Measurements from ENCODE around the gene NRCAM. TPM values are rescaled to one million over a fixed set of nuclear protein-coding genes. Genes with fewer than 3 reads are reported as not detected.

The NRCAM gene
- total and polyA plus RNA-seq, 10 of the 15 experiments (the other 5 are each of a cell fraction or from before 2014, with no cell fraction given), result 0.30 to 2.0 (median 1.0) TPM

DNA sequence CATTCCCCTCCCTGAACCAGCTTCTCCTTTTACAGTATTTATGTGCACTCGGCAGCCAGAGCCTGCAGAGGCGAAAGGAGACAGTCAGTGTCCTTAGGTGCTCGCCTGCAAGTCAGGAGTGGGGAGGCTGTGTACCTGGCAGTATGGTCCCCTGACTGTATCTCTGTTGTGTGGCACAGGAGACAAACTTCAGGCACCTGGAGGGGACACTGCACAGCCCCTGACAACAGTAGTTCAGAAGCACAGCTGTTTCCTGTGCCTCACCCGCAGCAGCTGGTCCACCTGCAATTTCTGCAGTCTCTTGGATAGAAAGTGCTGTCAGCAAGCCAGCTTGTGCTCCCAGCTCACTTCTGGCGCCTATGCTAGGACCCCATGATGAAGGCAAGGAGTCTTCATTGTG, 252.7 kb downstream of the NRCAM start (continued):
- TF ChIP-seq ATF7 (IDR thresholded peaks at IDR 0.05; ENCODE audit: low read depth) (no peak), RELA (IDR thresholded peaks at IDR 0.05; ENCODE audit: borderline replicate concordance, partially characterized antibody) (no peak), KAT2A (conservative IDR thresholded peaks at IDR 0.05; ENCODE audit: control insufficient read depth, low read depth, low read length) (no peak), RCOR1 (conservative IDR thresholded peaks at IDR 0.05; ENCODE audit: low read depth, low read length) (no peak), TCF12 (IDR thresholded peaks at IDR 0.05; ENCODE audit: low read depth, low read length) (peak; percentile 93), CREM (IDR thresholded peaks at IDR 0.05; ENCODE audit: low read depth) (no peak), RBBP5 (conservative IDR thresholded peaks at IDR 0.05) (no peak), RUNX3 (IDR thresholded peaks at IDR 0.05; ENCODE audit: low read length) (peak; percentile 34; the same call in 1 of the 2 replicates), CREB1 (IDR thresholded peaks at IDR 0.05; ENCODE audit: low read depth) (no peak), TCF3 (IDR thresholded peaks at IDR 0.05; ENCODE audit: borderline replicate concordance, insufficient read depth, low read depth, low read length) (peak; percentile 87)
- TF ChIP-seq, protein P1, sequence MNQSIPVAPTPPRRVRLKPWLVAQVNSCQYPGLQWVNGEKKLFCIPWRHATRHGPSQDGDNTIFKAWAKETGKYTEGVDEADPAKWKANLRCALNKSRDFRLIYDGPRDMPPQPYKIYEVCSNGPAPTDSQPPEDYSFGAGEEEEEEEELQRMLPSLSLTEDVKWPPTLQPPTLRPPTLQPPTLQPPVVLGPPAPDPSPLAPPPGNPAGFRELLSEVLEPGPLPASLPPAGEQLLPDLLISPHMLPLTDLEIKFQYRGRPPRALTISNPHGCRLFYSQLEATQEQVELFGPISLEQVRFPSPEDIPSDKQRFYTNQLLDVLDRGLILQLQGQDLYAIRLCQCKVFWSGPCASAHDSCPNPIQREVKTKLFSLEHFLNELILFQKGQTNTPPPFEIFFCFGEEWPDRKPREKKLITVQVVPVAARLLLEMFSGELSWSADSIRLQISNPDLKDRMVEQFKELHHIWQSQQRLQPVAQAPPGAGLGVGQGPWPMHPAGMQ (IDR thresholded peaks at IDR 0.05; ENCODE audit: borderline replicate concordance), result no peak
- TF ChIP-seq, protein P2, sequence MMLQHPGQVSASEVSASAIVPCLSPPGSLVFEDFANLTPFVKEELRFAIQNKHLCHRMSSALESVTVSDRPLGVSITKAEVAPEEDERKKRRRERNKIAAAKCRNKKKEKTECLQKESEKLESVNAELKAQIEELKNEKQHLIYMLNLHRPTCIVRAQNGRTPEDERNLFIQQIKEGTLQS (IDR thresholded peaks at IDR 0.05; ENCODE audit: borderline replicate concordance, extremely low read depth, low read depth, low read length), result no peak

GRCh38 chr7:108202743-108203142, 253.5 kb downstream of the NRCAM start:
- Histone ChIP-seq H3K4me3 (no peak overlapping the region), H3K36me3 (ENCODE audit: control insufficient read depth in 2 of 2, insufficient read depth in 2 of 2, low read length in 1 of 2) (no peaks in the 10 kb centered on the region), H3K4me1 (ENCODE audit: control insufficient read depth, insufficient read depth, low read length) (peaks cover 3% of the 10 kb centered on the region; the same call in 1 of the 2 replicates), H2AFZ (ENCODE audit: control insufficient read depth, low read depth, low read length) (no peak overlapping the region), H4K20me1 (ENCODE audit: control insufficient read depth, insufficient read depth) (no peaks in the 10 kb centered on the region), H3K27me3 (replicated peaks in 1 of 2; ENCODE audit: control insufficient read depth in 2 of 2, insufficient read depth in 2 of 2, low read length in 1 of 2) (no peaks in the 10 kb centered on the region), H3K79me2 (ENCODE audit: control insufficient read depth, insufficient read depth, low read length) (no peaks in the 10 kb centered on the region), H3K27ac (ENCODE audit: control insufficient read depth, insufficient read depth) (no peak overlapping the region), H3K4me2 (ENCODE audit: control insufficient read depth, insufficient read depth) (no peak overlapping the region), H3K9me3 (replicated peaks; ENCODE audit: control insufficient read depth, insufficient read depth, low read length) (no peaks in the 10 kb centered on the region; the same call in 2 of the 3 replicates), H3K9ac (ENCODE audit: control insufficient read depth, insufficient read depth, low read length) (no peak overlapping the region)
- no peak for FAIRE-seq
- ChIA-PET SMC1A (ENCODE audit: uncharacterized antibody, unreplicated experiment) (interaction anchor here (0.7 to 2.0 kb wide), 5 partner anchors 9 to 250 kb away, joined by 3 to 9 read pairs (median 3); no protein-coding TSS in a partner anchor), CTCF (interaction anchor here (0.7 to 2.3 kb wide), 6 partner anchors 8 to 294 kb away, joined by 3 to 8 read pairs (median 4); no protein-coding TSS in a partner anchor), POLR2A (no interaction called here), RAD21 (ENCODE audit: unreplicated experiment) (interaction anchor here (1.5 to 2.5 kb wide), 2 partner anchors 19 to 295 kb away, joined by 4 to 10 read pairs; no protein-coding TSS in a partner anchor)
- in situ Hi-C loops (cut with MboI) (no loop called here), intact Hi-C loops (cut with micrococcal nuclease; ENCODE audit: unreplicated experiment) (no loop called here)
- DNase-seq (ENCODE audit: low read depth, low spot score), result no peak
- no TSS peak for BruUV-seq (replicated peaks)
- WGBS (ENCODE audit: insufficient coverage, insufficient replicate concordance, low lambda C conversion rate, missing lambda C conversion rate), result 28% methylated on average over 4 of the region's 4 CpGs
- no peak for ATAC-seq
- TF ChIP-seq, protein P3, sequence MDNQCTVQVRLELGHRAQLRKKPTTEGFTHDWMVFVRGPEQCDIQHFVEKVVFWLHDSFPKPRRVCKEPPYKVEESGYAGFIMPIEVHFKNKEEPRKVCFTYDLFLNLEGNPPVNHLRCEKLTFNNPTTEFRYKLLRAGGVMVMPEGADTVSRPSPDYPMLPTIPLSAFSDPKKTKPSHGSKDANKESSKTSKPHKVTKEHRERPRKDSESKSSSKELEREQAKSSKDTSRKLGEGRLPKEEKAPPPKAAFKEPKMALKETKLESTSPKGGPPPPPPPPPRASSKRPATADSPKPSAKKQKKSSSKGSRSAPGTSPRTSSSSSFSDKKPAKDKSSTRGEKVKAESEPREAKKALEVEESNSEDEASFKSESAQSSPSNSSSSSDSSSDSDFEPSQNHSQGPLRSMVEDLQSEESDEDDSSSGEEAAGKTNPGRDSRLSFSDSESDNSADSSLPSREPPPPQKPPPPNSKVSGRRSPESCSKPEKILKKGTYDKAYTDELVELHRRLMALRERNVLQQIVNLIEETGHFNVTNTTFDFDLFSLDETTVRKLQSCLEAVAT (IDR thresholded peaks at IDR 0.05), result no peak
- TF ChIP-seq NRF1 (conservative IDR thresholded peaks at IDR 0.05; ENCODE audit: low read depth, low read length), result no peak
- no peak for TF ChIP-seq EED (IDR thresholded peaks at IDR 0.05; ENCODE audit: low read depth)
- TF ChIP-seq CEBPB (IDR thresholded peaks at IDR 0.05; ENCODE audit: borderline replicate concordance in 1 of 2, low read depth in 2 of 2, low read length in 2 of 2), result no peak
- no peak for TF ChIP-seq NR2F1 (conservative IDR thresholded peaks at IDR 0.05)
- no peak for TF ChIP-seq POLR2AphosphoS2 (IDR thresholded peaks at IDR 0.05; ENCODE audit: low read depth, low read length)
- no peak for TF ChIP-seq ZBED1 (IDR thresholded peaks at IDR 0.05; ENCODE audit: borderline replicate concordance)
- TF ChIP-seq YY1 (IDR thresholded peaks at IDR 0.05; ENCODE audit: low read depth, low read length), result no peak
- TF ChIP-seq HDGF (IDR thresholded peaks at IDR 0.05), result no peak
- TF ChIP-seq RELA (IDR thresholded peaks at IDR 0.05; ENCODE audit: borderline replicate concordance, partially characterized antibody), result no peak
